VCaP (cell line): ENCODE data around the gene COG7.

Experiments used
- H3K27ac ChIP-seq: fragments of 450-650 bp; 2 replicates; pipeline ENCODE4 v1.5.1; 2017
- TF ChIP-seq, protein P1 (sequence below): fragments of 450-650 bp; conservative IDR thresholded peaks from 2 replicates; pipeline ENCODE4 v1.5.1; 2017; ENCODE audit warnings: mild to moderate bottlenecking, moderate library complexity

Gene COG7

GRCh38 chr16:23398987-23399805, 53.8 kb downstream of the COG7 start:
- H3K27ac ChIP-seq = no peak overlapping the region
- TF ChIP-seq, protein P1, sequence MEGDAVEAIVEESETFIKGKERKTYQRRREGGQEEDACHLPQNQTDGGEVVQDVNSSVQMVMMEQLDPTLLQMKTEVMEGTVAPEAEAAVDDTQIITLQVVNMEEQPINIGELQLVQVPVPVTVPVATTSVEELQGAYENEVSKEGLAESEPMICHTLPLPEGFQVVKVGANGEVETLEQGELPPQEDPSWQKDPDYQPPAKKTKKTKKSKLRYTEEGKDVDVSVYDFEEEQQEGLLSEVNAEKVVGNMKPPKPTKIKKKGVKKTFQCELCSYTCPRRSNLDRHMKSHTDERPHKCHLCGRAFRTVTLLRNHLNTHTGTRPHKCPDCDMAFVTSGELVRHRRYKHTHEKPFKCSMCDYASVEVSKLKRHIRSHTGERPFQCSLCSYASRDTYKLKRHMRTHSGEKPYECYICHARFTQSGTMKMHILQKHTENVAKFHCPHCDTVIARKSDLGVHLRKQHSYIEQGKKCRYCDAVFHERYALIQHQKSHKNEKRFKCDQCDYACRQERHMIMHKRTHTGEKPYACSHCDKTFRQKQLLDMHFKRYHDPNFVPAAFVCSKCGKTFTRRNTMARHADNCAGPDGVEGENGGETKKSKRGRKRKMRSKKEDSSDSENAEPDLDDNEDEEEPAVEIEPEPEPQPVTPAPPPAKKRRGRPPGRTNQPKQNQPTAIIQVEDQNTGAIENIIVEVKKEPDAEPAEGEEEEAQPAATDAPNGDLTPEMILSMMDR = no peak

GRCh38 chr16:23397464-23397863, 55.5 kb downstream of the COG7 start:
- TF ChIP-seq, protein P1 = no peak
- H3K27ac ChIP-seq = no peak overlapping the region

GRCh38 chr16:23395732-23396131, 57.3 kb downstream of the COG7 start:
- TF ChIP-seq, protein P1 = no peak
- no peak overlapping the region for H3K27ac ChIP-seq

GRCh38 chr16:23394141-23394831, 58.7 kb downstream of the COG7 start:
- TF ChIP-seq, protein P1 = no peak
- peak overlapping the region; percentile 53 for H3K27ac ChIP-seq

- H3K27ac ChIP-seq = peak overlapping the region; percentile 61; the same call in 1 of the 2 replicates
- TF ChIP-seq, protein P1 = no peak
Observed at GRCh38 chr16:23392223-23392600, 60.8 kb downstream of the COG7 start.

GRCh38 chr16:23391381-23392222, 61.4 kb downstream of the COG7 start:
- TF ChIP-seq, protein P1 = no peak
- peak overlapping the region; percentile 61 for H3K27ac ChIP-seq

DNA sequence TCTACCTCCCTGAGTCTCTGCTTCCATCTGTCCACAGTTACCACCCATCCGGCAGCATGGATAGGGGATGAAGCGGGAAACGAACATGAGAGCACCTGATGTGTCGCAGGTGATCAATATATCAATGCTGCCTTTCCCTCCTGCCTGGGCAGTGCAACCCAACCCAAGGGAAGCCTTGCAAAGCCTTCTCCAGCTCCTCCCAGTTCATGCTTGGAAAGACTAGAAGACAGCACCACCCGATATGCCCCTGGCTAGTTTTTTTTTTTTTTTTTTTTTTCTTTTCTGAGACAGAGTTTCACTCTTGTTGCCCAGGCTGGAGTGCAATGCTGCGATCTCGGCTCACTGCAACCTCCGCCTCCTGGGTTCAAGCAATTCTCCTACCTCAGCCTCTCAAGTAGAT, 63.1 kb downstream of the COG7 start:
- peak overlapping the region; percentile 61 for H3K27ac ChIP-seq
